Measurements from ENCODE around the gene PSMA6.

GRCh38 chr14:35258420-35258819, 33.8 kb upstream of the PSMA6 start:
- TF ChIP-seq CTCF (IDR thresholded peaks at IDR 0.05) (no peak), POLR2A (IDR thresholded peaks at IDR 0.05) (no peak)

Measured in Peyer's patch (tissue), 4 donors.